Body of pancreas (tissue), 4 donors: Measurements from ENCODE around the gene KBTBD8. TPM values are rescaled to one million over a fixed set of nuclear protein-coding genes. Genes with fewer than 3 reads are reported as not detected.

Experiments used
- ATAC-seq: fragments of 150-250 bp; one replicate; pipeline ENCODE4 v1.9.1; 2016
- DNase-seq, 4 donors: peaks; one replicate each; pipeline ENCODE4 v3.0.0-alpha.2; 2019
- H3K27ac ChIP-seq, 4 donors: fragments of 200-600 bp; sonication (generic); 1 replicate in 3 of 4; 2 replicates in 1 of 4; pipeline versions ENCODE4 v1.5.1 to v1.6.1; 2016 to 2019; ENCODE audit warnings: mild to moderate bottlenecking in 1 of 4, mixed read lengths in 1 of 4, moderate library complexity in 1 of 4
- H3K27me3 ChIP-seq, 2 donors: fragments of 200-600 bp; sonication (generic); one replicate each; pipeline ENCODE4 v1.6.0; 2016; ENCODE audit warnings: mild to moderate bottlenecking in 1 of 2
- H3K36me3 ChIP-seq, 2 donors: fragments of 200-600 bp; sonication (generic); replicated peaks in 1 of 2; 2 replicates each; pipeline ENCODE4 v1.5.1; 2016; ENCODE audit warnings: low read depth in 2 of 2; ENCODE audit not compliant: insufficient read depth in 1 of 2
- H3K4me1 ChIP-seq: fragments of 200-600 bp; sonication (generic); one replicate; pipeline ENCODE4 v1.6.0; 2016
- H3K4me3 ChIP-seq, 2 donors: fragments of 200-600 bp; sonication (generic); 1 replicate in 1 of 2; 2 replicates in 1 of 2; pipeline ENCODE4 v1.5.1; 2016 to 2019
- H3K9me3 ChIP-seq, 3 donors: fragments of 200-600 bp; sonication (generic); 1 replicate in 2 of 3; 2 replicates in 1 of 3; pipeline ENCODE4 v1.5.1; 2016
- POLR2A ChIP-seq, 3 donors: fragments of 450-650 bp; IDR thresholded peaks; one replicate each; pipeline ENCODE4 v1.6.1; 2016; ENCODE audit warnings: antibody characterized with exemption in 3 of 3, mild to moderate bottlenecking in 2 of 3
- WGBS, 2 donors: methylation state at CpG; one replicate each; pipeline ENCODE4 v1.1.5; 2017; 5-methylcytosine and 5-hydroxymethylcytosine counted together
- intact Hi-C: fragments of 100-400 bp; cut with DNase I; formaldehyde crosslinking; loops from one replicate; pipeline ENCODE4 v1.15.1; 2023
- total RNA-seq, 2 donors: library from RNA; depleted of rRNA; stranded (reverse); fragments of >200 nt; gene quantifications; one replicate each; pipeline ENCODE4 v1.1.0, GENCODE V29; 2016
- TF ChIP-seq, protein P1 (sequence below), 7 experiments: fragments of 450-650 bp in 4 of 7; fragments of 200-600 bp in 3 of 7; sonication (generic) in 3 of 7; IDR thresholded peaks; one replicate each; pipeline ENCODE4 v1.5.1; 2016 to 2019; ENCODE audit warnings: antibody characterized with exemption in 7 of 7

The KBTBD8 gene
- total RNA-seq, 2 donors from 2014 or later = 0.78 TPM; not detected in 1

DNA sequence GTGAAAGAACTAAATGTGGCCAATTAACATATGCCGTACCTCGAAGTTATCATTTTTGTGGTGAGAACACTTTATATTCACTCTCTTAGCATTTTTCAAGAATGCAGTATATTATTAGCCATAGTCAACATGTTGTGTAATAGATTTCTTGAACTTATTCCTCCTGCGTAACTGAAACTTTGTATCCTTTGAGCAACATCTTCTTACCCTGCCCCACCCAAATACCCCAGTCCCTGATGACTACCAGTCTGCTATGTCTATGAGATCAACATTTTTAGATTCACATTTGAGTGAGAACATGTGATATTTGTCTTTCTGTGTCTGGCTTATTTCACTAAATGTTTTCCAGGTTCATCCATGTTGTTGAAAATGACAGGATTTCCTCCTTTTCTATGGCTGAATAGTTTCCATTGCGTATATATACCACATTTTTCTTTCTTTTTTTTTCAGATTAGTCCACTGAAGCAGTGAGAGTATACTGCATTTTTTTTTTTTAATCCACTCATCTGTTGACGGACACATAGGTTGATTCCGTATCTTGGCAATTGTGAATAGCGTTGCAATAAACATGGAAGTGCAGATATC lies 12.7 kb upstream of the KBTBD8 start:
- H3K27me3 ChIP-seq = no peaks in the 10 kb centered on the region
- H3K9me3 ChIP-seq = no peaks in the 10 kb centered on the region
- no peaks in the 10 kb centered on the region for H3K36me3 ChIP-seq
- intact Hi-C loops = no loop called here
- H3K4me3 ChIP-seq = no peak overlapping the region
- H3K4me1 ChIP-seq = no peaks in the 10 kb centered on the region
- no peak overlapping the region for H3K27ac ChIP-seq
- DNase-seq = no peak
- TF ChIP-seq, protein P1, sequence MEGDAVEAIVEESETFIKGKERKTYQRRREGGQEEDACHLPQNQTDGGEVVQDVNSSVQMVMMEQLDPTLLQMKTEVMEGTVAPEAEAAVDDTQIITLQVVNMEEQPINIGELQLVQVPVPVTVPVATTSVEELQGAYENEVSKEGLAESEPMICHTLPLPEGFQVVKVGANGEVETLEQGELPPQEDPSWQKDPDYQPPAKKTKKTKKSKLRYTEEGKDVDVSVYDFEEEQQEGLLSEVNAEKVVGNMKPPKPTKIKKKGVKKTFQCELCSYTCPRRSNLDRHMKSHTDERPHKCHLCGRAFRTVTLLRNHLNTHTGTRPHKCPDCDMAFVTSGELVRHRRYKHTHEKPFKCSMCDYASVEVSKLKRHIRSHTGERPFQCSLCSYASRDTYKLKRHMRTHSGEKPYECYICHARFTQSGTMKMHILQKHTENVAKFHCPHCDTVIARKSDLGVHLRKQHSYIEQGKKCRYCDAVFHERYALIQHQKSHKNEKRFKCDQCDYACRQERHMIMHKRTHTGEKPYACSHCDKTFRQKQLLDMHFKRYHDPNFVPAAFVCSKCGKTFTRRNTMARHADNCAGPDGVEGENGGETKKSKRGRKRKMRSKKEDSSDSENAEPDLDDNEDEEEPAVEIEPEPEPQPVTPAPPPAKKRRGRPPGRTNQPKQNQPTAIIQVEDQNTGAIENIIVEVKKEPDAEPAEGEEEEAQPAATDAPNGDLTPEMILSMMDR (IDR thresholded peaks at IDR 0.05) = no peak
- TF ChIP-seq POLR2A (IDR thresholded peaks at IDR 0.05) = no peak
- WGBS, 2 donors = 88 to 89% methylated on average over 7 of the region's 7 CpGs
- ATAC-seq = no peak

GRCh38 chr3:66986406-66986805 lies 11.7 kb upstream of the KBTBD8 start:
- H3K27me3 ChIP-seq = no peaks in the 10 kb centered on the region
- no peak for TF ChIP-seq POLR2A (IDR thresholded peaks at IDR 0.05)
- TF ChIP-seq, protein P1 (IDR thresholded peaks at IDR 0.05) = no peak
- ATAC-seq = no peak
- no peak for DNase-seq
- no peak overlapping the region for H3K4me3 ChIP-seq
- intact Hi-C loops = no loop called here
- no peaks in the 10 kb centered on the region for H3K9me3 ChIP-seq
- H3K27ac ChIP-seq = no peak overlapping the region
- no peaks in the 10 kb centered on the region for H3K4me1 ChIP-seq
- WGBS, 2 donors = 68 to 80% methylated on average over 5 of the region's 5 CpGs
- no peaks in the 10 kb centered on the region for H3K36me3 ChIP-seq

GRCh38 chr3:66989241-66989640 lies 8.9 kb upstream of the KBTBD8 start:
- H3K27me3 ChIP-seq = no peaks in the 10 kb centered on the region
- 52 to 58% methylated on average over 6 of the region's 6 CpGs for WGBS, 2 donors
- DNase-seq = no peak
- no peak for ATAC-seq
- no peak for TF ChIP-seq POLR2A (IDR thresholded peaks at IDR 0.05)
- TF ChIP-seq, protein P1 (IDR thresholded peaks at IDR 0.05) = no peak
- H3K4me3 ChIP-seq = no peak overlapping the region
- no peaks in the 10 kb centered on the region for H3K9me3 ChIP-seq
- intact Hi-C loops = no loop called here
- H3K4me1 ChIP-seq = no peaks in the 10 kb centered on the region
- H3K36me3 ChIP-seq = no peaks in the 10 kb centered on the region
- H3K27ac ChIP-seq = peak overlapping the region in 1 of 4 donors; percentile 9

DNA sequence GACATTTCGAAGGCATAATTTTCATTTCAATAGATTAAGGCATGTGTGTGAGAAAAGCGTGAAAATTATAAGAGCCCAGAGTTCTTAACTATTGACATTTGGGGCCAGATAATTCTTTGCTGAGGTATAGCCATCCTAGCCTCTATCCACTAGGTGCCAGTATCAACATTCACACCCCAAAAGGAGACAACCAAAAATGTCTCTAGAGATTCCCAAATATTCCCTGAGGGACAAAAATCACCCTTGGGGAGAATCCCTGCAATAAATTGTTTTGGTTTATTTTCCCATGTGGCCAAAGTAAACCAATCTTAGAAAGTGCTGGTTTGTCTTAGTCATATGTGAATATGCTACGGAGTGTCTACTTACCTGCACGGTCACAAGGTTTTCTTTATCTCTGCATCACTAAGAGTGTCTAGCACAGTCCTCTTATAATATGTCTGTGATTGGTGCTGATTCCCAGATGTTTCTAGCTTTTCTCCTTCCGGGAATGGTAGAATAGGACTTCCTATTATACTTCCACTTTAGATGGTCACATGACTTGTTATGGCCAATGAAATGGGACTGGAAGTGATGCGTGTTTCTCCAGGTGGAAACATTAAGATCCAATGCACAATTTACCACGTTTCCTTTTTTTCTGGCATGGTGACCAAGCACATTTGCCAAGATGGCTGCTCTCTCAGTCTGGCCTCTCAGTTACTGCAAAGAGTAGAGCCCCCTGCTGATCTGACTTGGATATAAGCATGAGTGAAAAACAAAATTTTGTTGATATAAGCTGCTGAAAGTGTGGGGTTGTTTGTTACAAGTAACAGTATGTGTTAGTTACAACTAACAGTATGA lies 8.0 kb upstream of the KBTBD8 start:
- no peaks in the 10 kb centered on the region for H3K27me3 ChIP-seq
- no peak for ATAC-seq
- no peaks in the 10 kb centered on the region for H3K9me3 ChIP-seq
- no peak overlapping the region for H3K27ac ChIP-seq
- no peaks in the 10 kb centered on the region for H3K4me1 ChIP-seq
- no peaks in the 10 kb centered on the region for H3K36me3 ChIP-seq
- H3K4me3 ChIP-seq = no peak overlapping the region
- TF ChIP-seq, protein P1 (IDR thresholded peaks at IDR 0.05) = peak in 2 of 7 experiments; percentile 15 to 28
- no peak for TF ChIP-seq POLR2A (IDR thresholded peaks at IDR 0.05)
- intact Hi-C loops = no loop called here
- WGBS, 2 donors = 71 to 74% methylated on average over 7 of the region's 7 CpGs
- peak in 2 of 4 donors; percentile 10 to 14 for DNase-seq
